HEK293 (cell line): ENCODE measurements around the gene SLC26A6.
A peak's percentile ranks its signal among the peaks of the same experiment; 100 is the strongest.

Experiments used
- GFI1B ChIP-seq: fragments of 450-650 bp; formaldehyde crosslinking; IDR thresholded peaks from 2 replicates; pipeline ENCODE4 v1.5.1; 2016; ENCODE audit warnings: missing biosample characterization, missing genetic modification characterization
- HOXC10 ChIP-seq: sonication (generic); formaldehyde crosslinking; IDR thresholded peaks from 2 replicates; pipeline ENCODE4 v1.8.1; 2023; ENCODE audit warnings: mild to moderate bottlenecking, missing genetic modification reagents
- KLF10 ChIP-seq: fragments of 450-650 bp; IDR thresholded peaks from 2 replicates; pipeline ENCODE4 v1.5.1; 2018; ENCODE audit warnings: missing biosample characterization, mild to moderate bottlenecking, missing genetic modification characterization
- ZBTB17 ChIP-seq: fragments of 450-650 bp; formaldehyde crosslinking; IDR thresholded peaks from 2 replicates; pipeline ENCODE4 v1.5.1; 2016; ENCODE audit warnings: missing biosample characterization, missing genetic modification characterization
- ZFP37 ChIP-seq: fragments of 450-650 bp; formaldehyde crosslinking; IDR thresholded peaks from 2 replicates; pipeline ENCODE4 v1.5.1; 2016; ENCODE audit warnings: missing biosample characterization, missing genetic modification characterization
- ZNF114 ChIP-seq: fragments of 450-650 bp; formaldehyde crosslinking; IDR thresholded peaks from 2 replicates; pipeline ENCODE4 v1.5.0; 2017; ENCODE audit warnings: missing biosample characterization, missing genetic modification characterization
- ZNF138 ChIP-seq: fragments of 450-650 bp; formaldehyde crosslinking; IDR thresholded peaks from 2 replicates; pipeline ENCODE4 v1.5.1; 2016; ENCODE audit warnings: missing biosample characterization, missing genetic modification characterization, borderline replicate concordance
- ZNF23 ChIP-seq: fragments of 450-650 bp; formaldehyde crosslinking; IDR thresholded peaks from 2 replicates; pipeline ENCODE4 v1.5.1; 2016; ENCODE audit warnings: missing biosample characterization, missing genetic modification characterization, borderline replicate concordance
- ZNF274 ChIP-seq, 2 experiments: fragments of 200-500 bp in 1 of 2; fragments of 450-650 bp in 1 of 2; sonication (Bioruptor generic) in 1 of 2; formaldehyde crosslinking in 1 of 2; IDR thresholded peaks; 2 replicates each; pipeline versions ENCODE4 v1.5.1 to v1.6.1; 2014 to 2016; ENCODE audit warnings: borderline replicate concordance in 1 of 2, inconsistent platforms in 1 of 2, low read length in 1 of 2, missing biosample characterization in 1 of 2, missing genetic modification characterization in 1 of 2
- ZNF311 ChIP-seq: fragments of 450-650 bp; formaldehyde crosslinking; IDR thresholded peaks from 2 replicates; pipeline ENCODE4 v1.5.1; 2017; ENCODE audit warnings: missing biosample characterization, missing genetic modification characterization, borderline replicate concordance
- ZNF350 ChIP-seq: fragments of 450-650 bp; formaldehyde crosslinking; IDR thresholded peaks from 2 replicates; pipeline ENCODE4 v1.5.0; 2017; ENCODE audit warnings: missing biosample characterization, mild to moderate bottlenecking, missing genetic modification characterization
- ZNF394 ChIP-seq: fragments of 450-650 bp; formaldehyde crosslinking; IDR thresholded peaks from 2 replicates; pipeline ENCODE4 v1.5.1; 2016; ENCODE audit warnings: missing biosample characterization, missing genetic modification characterization, mild to moderate bottlenecking, moderate library complexity, borderline replicate concordance
- ZNF48 ChIP-seq: fragments of 450-650 bp; formaldehyde crosslinking; IDR thresholded peaks from 2 replicates; pipeline ENCODE4 v1.5.1; 2016; ENCODE audit warnings: missing biosample characterization, missing genetic modification characterization
- ZNF521 ChIP-seq: fragments of 450-650 bp; formaldehyde crosslinking; IDR thresholded peaks from 2 replicates; pipeline ENCODE4 v1.5.1; 2017; ENCODE audit warnings: missing biosample characterization, mild to moderate bottlenecking, missing genetic modification characterization
- ZNF549 ChIP-seq: fragments of 450-650 bp; IDR thresholded peaks from 2 replicates; pipeline ENCODE4 v1.5.1; 2018; ENCODE audit warnings: missing biosample characterization, missing genetic modification characterization, mild to moderate bottlenecking, inconsistent platforms, moderate library complexity
- ZNF560 ChIP-seq: fragments of 450-650 bp; formaldehyde crosslinking; IDR thresholded peaks from 2 replicates; pipeline ENCODE4 v1.5.1; 2017; ENCODE audit warnings: missing biosample characterization, missing genetic modification characterization, borderline replicate concordance
- ZNF624 ChIP-seq: fragments of 450-650 bp; formaldehyde crosslinking; IDR thresholded peaks from 2 replicates; pipeline ENCODE4 v1.5.1; 2017; ENCODE audit warnings: missing biosample characterization, missing genetic modification characterization
- ZNF629 ChIP-seq: fragments of 450-650 bp; formaldehyde crosslinking; IDR thresholded peaks from 2 replicates; pipeline ENCODE4 v1.5.1; 2017; ENCODE audit warnings: missing biosample characterization, missing genetic modification characterization
- ZNF660 ChIP-seq: fragments of 450-650 bp; IDR thresholded peaks from 2 replicates; pipeline ENCODE4 v1.5.1; 2018; ENCODE audit warnings: missing biosample characterization, mild to moderate bottlenecking, missing genetic modification characterization
- ZNF701 ChIP-seq: fragments of 450-650 bp; formaldehyde crosslinking; IDR thresholded peaks from 2 replicates; pipeline ENCODE4 v1.5.1; 2016; ENCODE audit warnings: missing biosample characterization, missing genetic modification characterization
- ZNF707 ChIP-seq: fragments of 450-650 bp; formaldehyde crosslinking; IDR thresholded peaks from 2 replicates; pipeline ENCODE4 v1.5.1; 2016; ENCODE audit warnings: missing biosample characterization, missing genetic modification characterization
- ZNF830 ChIP-seq: fragments of 450-650 bp; IDR thresholded peaks from 2 replicates; pipeline ENCODE4 v1.5.0; 2018; ENCODE audit warnings: missing biosample characterization, missing genetic modification characterization, low read depth, mild to moderate bottlenecking, moderate library complexity
- ZNF843 ChIP-seq: fragments of 450-650 bp; formaldehyde crosslinking; IDR thresholded peaks from 2 replicates; pipeline ENCODE4 v1.5.1; 2016; ENCODE audit warnings: missing biosample characterization, missing genetic modification characterization
- TF ChIP-seq, protein P1 (sequence below): fragments of 450-650 bp; formaldehyde crosslinking; IDR thresholded peaks from 2 replicates; pipeline ENCODE4 v1.5.1; 2016; ENCODE audit warnings: missing biosample characterization, missing genetic modification characterization
- TF ChIP-seq, protein P2 (sequence below): fragments of 450-650 bp; formaldehyde crosslinking; IDR thresholded peaks from 2 replicates; pipeline ENCODE4 v1.5.1; 2016; ENCODE audit warnings: missing biosample characterization, missing genetic modification characterization
- TF ChIP-seq, protein P3 (sequence below): fragments of 450-650 bp; formaldehyde crosslinking; IDR thresholded peaks from 2 replicates; pipeline ENCODE4 v1.5.1; 2017; ENCODE audit warnings: missing biosample characterization, missing genetic modification characterization
- TF ChIP-seq, protein P4 (sequence below): fragments of 450-650 bp; formaldehyde crosslinking; IDR thresholded peaks from 2 replicates; pipeline ENCODE4 v1.5.1; 2016; ENCODE audit warnings: missing biosample characterization, missing genetic modification characterization
- TF ChIP-seq, protein P5 (sequence below): fragments of 450-650 bp; formaldehyde crosslinking; IDR thresholded peaks from 2 replicates; pipeline ENCODE4 v1.5.1; 2017; ENCODE audit warnings: missing biosample characterization, missing genetic modification characterization

Gene SLC26A6

DNA sequence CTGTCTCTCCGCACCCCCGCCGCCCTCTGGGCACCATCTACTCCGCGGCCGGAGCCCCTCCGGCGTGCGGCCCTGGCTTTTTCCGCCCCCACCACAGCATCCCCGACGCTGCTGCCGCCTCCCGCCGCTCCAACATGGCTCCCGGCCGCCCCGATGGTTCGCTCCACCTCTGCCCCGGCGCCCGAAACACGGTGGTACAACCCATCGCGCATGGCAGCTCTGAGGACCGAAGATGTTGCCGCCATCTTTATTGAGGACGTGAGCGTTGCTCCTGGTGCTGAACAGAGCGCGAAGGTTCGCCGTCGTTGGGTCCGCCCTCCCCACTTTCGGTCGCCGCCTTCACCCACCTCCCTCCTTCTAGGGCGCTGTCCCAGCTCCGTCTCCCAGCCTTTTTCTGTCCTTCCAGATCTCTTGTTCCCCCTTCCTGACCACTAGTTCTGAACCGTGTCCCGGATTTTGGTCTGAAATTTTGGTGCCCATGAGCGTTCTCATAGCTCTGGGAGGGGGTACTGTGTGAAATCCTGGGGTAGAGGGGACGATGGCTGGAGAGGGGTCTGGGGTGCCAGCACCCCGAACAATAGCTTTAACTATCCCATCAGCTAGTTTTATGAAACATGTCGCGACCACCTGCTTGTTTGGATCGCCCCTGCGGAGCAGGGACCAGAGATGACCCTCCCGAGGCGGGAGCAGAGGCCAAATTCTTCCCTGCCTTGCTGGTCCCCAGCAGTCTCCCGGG, 27.7 kb upstream of the SLC26A6 start, which contains the start of gene CELSR3 (continued):
- TF ChIP-seq ZNF707 (tag by site-specific recombination): no peak
- no peak for TF ChIP-seq ZNF350 (tag by site-specific recombination)
- no peak for TF ChIP-seq ZNF114 (tag by site-specific recombination)
- TF ChIP-seq ZFP37 (tag by site-specific recombination): no peak
- TF ChIP-seq, protein P1, sequence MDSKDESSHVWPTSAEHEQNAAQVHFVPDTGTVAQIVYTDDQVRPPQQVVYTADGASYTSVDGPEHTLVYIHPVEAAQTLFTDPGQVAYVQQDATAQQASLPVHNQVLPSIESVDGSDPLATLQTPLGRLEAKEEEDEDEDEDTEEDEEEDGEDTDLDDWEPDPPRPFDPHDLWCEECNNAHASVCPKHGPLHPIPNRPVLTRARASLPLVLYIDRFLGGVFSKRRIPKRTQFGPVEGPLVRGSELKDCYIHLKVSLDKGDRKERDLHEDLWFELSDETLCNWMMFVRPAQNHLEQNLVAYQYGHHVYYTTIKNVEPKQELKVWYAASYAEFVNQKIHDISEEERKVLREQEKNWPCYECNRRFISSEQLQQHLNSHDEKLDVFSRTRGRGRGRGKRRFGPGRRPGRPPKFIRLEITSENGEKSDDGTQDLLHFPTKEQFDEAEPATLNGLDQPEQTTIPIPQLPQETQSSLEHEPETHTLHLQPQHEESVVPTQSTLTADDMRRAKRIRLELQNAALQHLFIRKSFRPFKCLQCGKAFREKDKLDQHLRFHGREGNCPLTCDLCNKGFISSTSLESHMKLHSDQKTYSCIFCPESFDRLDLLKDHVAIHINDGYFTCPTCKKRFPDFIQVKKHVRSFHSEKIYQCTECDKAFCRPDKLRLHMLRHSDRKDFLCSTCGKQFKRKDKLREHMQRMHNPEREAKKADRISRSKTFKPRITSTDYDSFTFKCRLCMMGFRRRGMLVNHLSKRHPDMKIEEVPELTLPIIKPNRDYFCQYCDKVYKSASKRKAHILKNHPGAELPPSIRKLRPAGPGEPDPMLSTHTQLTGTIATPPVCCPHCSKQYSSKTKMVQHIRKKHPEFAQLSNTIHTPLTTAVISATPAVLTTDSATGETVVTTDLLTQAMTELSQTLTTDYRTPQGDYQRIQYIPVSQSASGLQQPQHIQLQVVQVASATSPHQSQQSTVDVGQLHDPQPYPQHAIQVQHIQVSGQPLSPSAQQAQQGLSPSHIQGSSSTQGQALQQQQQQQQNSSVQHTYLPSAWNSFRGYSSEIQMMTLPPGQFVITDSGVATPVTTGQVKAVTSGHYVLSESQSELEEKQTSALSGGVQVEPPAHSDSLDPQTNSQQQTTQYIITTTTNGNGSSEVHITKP (tag by site-specific recombination): peak; percentile 97
- no peak for TF ChIP-seq ZNF521
- TF ChIP-seq ZNF843 (tag by site-specific recombination): no peak
- no peak for TF ChIP-seq ZNF23
- TF ChIP-seq ZNF394 (tag by site-specific recombination): no peak
- TF ChIP-seq ZNF560 (tag by site-specific recombination): no peak
- TF ChIP-seq, protein P2, sequence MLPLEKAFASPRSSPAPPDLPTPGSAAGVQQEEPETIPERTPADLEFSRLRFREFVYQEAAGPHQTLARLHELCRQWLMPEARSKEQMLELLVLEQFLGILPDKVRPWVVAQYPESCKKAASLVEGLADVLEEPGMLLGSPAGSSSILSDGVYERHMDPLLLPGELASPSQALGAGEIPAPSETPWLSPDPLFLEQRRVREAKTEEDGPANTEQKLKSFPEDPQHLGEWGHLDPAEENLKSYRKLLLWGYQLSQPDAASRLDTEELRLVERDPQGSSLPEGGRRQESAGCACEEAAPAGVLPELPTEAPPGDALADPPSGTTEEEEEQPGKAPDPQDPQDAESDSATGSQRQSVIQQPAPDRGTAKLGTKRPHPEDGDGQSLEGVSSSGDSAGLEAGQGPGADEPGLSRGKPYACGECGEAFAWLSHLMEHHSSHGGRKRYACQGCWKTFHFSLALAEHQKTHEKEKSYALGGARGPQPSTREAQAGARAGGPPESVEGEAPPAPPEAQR (tag by site-specific recombination): no peak
- TF ChIP-seq, protein P3, sequence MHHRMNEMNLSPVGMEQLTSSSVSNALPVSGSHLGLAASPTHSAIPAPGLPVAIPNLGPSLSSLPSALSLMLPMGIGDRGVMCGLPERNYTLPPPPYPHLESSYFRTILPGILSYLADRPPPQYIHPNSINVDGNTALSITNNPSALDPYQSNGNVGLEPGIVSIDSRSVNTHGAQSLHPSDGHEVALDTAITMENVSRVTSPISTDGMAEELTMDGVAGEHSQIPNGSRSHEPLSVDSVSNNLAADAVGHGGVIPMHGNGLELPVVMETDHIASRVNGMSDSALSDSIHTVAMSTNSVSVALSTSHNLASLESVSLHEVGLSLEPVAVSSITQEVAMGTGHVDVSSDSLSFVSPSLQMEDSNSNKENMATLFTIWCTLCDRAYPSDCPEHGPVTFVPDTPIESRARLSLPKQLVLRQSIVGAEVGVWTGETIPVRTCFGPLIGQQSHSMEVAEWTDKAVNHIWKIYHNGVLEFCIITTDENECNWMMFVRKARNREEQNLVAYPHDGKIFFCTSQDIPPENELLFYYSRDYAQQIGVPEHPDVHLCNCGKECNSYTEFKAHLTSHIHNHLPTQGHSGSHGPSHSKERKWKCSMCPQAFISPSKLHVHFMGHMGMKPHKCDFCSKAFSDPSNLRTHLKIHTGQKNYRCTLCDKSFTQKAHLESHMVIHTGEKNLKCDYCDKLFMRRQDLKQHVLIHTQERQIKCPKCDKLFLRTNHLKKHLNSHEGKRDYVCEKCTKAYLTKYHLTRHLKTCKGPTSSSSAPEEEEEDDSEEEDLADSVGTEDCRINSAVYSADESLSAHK (tag by site-specific recombination): no peak
- TF ChIP-seq, protein P4, sequence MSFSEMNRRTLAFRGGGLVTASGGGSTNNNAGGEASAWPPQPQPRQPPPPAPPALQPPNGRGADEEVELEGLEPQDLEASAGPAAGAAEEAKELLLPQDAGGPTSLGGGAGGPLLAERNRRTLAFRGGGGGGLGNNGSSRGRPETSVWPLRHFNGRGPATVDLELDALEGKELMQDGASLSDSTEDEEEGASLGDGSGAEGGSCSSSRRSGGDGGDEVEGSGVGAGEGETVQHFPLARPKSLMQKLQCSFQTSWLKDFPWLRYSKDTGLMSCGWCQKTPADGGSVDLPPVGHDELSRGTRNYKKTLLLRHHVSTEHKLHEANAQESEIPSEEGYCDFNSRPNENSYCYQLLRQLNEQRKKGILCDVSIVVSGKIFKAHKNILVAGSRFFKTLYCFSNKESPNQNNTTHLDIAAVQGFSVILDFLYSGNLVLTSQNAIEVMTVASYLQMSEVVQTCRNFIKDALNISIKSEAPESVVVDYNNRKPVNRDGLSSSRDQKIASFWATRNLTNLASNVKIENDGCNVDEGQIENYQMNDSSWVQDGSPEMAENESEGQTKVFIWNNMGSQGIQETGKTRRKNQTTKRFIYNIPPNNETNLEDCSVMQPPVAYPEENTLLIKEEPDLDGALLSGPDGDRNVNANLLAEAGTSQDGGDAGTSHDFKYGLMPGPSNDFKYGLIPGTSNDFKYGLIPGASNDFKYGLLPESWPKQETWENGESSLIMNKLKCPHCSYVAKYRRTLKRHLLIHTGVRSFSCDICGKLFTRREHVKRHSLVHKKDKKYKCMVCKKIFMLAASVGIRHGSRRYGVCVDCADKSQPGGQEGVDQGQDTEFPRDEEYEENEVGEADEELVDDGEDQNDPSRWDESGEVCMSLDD: peak; percentile 83
- no peak for TF ChIP-seq ZNF624 (tag by site-specific recombination)
- TF ChIP-seq ZNF48 (tag by site-specific recombination): no peak
- no peak for TF ChIP-seq ZBTB17 (tag by site-specific recombination)
- no peak for TF ChIP-seq ZNF274 (IDR thresholded peaks at IDR 0.05; ENCODE audit: low read length)
- TF ChIP-seq ZNF274 (tag by site-specific recombination; IDR thresholded peaks at IDR 0.05; ENCODE audit: borderline replicate concordance): no peak
- TF ChIP-seq, protein P5, sequence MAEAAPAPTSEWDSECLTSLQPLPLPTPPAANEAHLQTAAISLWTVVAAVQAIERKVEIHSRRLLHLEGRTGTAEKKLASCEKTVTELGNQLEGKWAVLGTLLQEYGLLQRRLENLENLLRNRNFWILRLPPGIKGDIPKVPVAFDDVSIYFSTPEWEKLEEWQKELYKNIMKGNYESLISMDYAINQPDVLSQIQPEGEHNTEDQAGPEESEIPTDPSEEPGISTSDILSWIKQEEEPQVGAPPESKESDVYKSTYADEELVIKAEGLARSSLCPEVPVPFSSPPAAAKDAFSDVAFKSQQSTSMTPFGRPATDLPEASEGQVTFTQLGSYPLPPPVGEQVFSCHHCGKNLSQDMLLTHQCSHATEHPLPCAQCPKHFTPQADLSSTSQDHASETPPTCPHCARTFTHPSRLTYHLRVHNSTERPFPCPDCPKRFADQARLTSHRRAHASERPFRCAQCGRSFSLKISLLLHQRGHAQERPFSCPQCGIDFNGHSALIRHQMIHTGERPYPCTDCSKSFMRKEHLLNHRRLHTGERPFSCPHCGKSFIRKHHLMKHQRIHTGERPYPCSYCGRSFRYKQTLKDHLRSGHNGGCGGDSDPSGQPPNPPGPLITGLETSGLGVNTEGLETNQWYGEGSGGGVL (tag by site-specific recombination): no peak; the same call in 1 of the 2 replicates
- TF ChIP-seq KLF10 (tag by site-specific recombination): no peak
- no peak for TF ChIP-seq ZNF549 (tag by site-specific recombination)
- no peak for TF ChIP-seq GFI1B (tag by site-specific recombination)
- no peak; the same call in 1 of the 2 replicates for TF ChIP-seq ZNF660 (tag by site-specific recombination)
- TF ChIP-seq ZNF629: no peak
- no peak for TF ChIP-seq ZNF701 (tag by site-specific recombination)
- TF ChIP-seq HOXC10 (CRISPR knock-in tag): no peak
- no peak for TF ChIP-seq ZNF830 (tag by site-specific recombination)
- no peak for TF ChIP-seq ZNF311 (tag by site-specific recombination)
- TF ChIP-seq ZNF138 (tag by site-specific recombination): no peak
